ENCODE data around the gene AKR1B15. TPM values are rescaled to one million over a fixed set of nuclear protein-coding genes. Genes with fewer than 3 reads are reported as not detected.

The AKR1B15 gene
- polyA plus RNA-seq, 3 donors = not detected

DNA sequence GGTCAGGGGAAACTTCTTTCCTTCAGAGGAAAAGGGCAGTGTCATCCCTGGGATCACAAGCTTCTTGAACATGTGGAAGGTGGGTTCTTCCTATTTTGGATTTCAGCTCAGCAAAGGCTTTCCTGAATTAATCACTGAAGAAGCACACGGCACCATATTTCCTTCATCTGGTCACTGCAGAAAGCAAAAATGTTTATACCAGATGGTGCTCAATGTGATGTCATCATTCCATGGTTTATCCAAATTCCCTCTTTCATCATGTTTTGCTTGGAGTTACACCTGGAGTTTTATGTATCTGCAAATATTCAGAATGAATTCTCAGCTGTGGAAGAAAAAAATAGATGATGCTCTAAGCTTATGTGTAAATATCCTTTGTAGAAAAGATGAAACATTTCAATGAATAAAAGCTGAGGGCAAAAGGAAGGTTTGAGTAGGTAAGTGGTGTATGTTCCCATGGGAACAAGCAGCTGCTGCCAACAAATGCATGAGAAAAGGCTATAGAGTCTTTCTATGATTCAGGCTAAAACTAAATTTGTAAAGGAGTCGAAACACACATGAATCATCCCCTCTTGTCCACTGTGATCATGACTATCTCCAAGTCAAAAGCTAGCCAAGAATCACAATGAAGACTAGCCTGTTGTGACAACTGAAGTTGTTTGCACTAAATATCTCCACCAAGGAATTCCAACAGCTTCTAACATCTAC is 70.9 kb downstream of the AKR1B15 start:
- Histone ChIP-seq H3K27me3 (ENCODE audit: control insufficient read depth in 2 of 2, insufficient read depth in 2 of 2, low read length in 2 of 2) (no peaks in the 10 kb centered on the region), H3K9me3 (replicated peaks in 1 of 2; ENCODE audit: control insufficient read depth in 1 of 2, insufficient read depth in 1 of 2, low read length in 2 of 2) (no peaks in the 10 kb centered on the region), H4K20me1 (ENCODE audit: insufficient read depth, low read length) (no peaks in the 10 kb centered on the region), H2AFZ (ENCODE audit: insufficient read depth, low read depth, low read length, poor library complexity, severe bottlenecking) (no peak overlapping the region), H3K4me3 (replicated peaks in 1 of 3; ENCODE audit: low read depth in 2 of 3, low read length in 3 of 3) (no peak overlapping the region), H3K4me2 (replicated peaks; ENCODE audit: extremely low read depth, low read length, poor library complexity, severe bottlenecking) (no peak overlapping the region), H3K27ac (ENCODE audit: low read depth in 1 of 2, low read length in 2 of 2) (no peak overlapping the region), H3K36me3 (replicated peaks in 1 of 2; ENCODE audit: control insufficient read depth in 1 of 2, insufficient read depth in 2 of 2, low read length in 2 of 2) (no peaks in the 10 kb centered on the region), H3K4me1 (ENCODE audit: control insufficient read depth in 1 of 2, insufficient read depth in 2 of 2, low read length in 2 of 2) (peaks cover 12 to 19% of the 10 kb centered on the region in 2 donors), H3K9ac (ENCODE audit: insufficient read depth, low read length, poor library complexity, severe bottlenecking) (no peak overlapping the region), H3K79me2 (ENCODE audit: insufficient read depth, low read length) (no peaks in the 10 kb centered on the region)
- Mint-ChIP-seq H3K36me3 (peaks cover 0 to 6% of the 10 kb centered on the region in 2 donors), H3K27ac (no peak overlapping the region), H3K4me3 (no peak overlapping the region), H3K9me3 (peaks cover 0 to 8% (median 2%) of the 10 kb centered on the region in 7 donors), H3K4me1 (peaks cover 29% of the 10 kb centered on the region), H3K27me3 (ENCODE audit: low read depth in 3 of 3) (peaks cover 0 to 2% (median 2%) of the 10 kb centered on the region in 3 donors)
- TF ChIP-seq, protein P1, sequence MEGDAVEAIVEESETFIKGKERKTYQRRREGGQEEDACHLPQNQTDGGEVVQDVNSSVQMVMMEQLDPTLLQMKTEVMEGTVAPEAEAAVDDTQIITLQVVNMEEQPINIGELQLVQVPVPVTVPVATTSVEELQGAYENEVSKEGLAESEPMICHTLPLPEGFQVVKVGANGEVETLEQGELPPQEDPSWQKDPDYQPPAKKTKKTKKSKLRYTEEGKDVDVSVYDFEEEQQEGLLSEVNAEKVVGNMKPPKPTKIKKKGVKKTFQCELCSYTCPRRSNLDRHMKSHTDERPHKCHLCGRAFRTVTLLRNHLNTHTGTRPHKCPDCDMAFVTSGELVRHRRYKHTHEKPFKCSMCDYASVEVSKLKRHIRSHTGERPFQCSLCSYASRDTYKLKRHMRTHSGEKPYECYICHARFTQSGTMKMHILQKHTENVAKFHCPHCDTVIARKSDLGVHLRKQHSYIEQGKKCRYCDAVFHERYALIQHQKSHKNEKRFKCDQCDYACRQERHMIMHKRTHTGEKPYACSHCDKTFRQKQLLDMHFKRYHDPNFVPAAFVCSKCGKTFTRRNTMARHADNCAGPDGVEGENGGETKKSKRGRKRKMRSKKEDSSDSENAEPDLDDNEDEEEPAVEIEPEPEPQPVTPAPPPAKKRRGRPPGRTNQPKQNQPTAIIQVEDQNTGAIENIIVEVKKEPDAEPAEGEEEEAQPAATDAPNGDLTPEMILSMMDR (IDR thresholded peaks at IDR 0.05) = no peak
- DNase-seq = no peak
- intact Hi-C loops (cut with micrococcal nuclease) = no loop called here
- WGBS (ENCODE audit: insufficient coverage) = 62% methylated on average over 2 of the region's 2 CpGs

DNA sequence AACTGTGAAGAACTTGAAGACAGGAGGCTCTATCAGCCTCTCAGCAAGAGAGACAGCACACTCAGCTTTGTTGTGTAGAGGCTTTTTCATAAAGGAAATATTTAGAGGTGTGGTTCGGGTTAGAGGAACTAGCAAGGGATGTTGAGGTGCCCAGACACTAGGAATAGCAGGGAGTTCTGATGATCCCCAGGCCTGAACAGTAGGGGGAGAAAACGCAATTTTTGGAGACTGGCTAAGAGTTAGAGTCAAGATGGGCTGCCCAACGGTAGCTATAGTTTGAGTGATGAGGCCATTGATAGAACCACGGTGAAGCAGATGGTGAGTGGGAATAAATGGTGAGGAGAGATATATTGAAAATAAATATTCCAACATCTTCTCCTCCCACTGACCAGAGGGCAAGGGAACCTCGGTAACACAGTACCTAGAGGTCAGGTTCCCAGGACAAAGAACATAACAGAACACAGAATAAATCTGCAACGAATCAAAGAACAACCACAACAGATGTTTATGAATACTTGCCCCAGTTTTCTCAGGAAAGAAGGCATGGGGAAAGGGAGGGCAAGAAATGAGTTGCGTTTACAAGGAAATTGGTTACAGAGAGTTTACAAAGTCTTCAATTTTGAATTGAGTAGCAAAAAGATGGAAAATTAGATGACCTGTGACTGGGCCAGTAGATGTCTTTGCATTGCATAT is 73.5 kb downstream of the AKR1B15 start:
- no peak overlapping the region for H3K4me3 Mint-ChIP-seq

More for the DNA sequence above, 73.5 kb downstream of the AKR1B15 start:
- Histone ChIP-seq H2AFZ (ENCODE audit: insufficient read depth, low read depth, low read length, poor library complexity, severe bottlenecking) (no peak overlapping the region), H3K9me3 (replicated peaks in 1 of 2; ENCODE audit: control insufficient read depth in 1 of 2, insufficient read depth in 1 of 2, low read length in 2 of 2) (no peaks in the 10 kb centered on the region), H3K4me2 (replicated peaks; ENCODE audit: extremely low read depth, low read length, poor library complexity, severe bottlenecking) (no peak overlapping the region), H3K9ac (ENCODE audit: insufficient read depth, low read length, poor library complexity, severe bottlenecking) (no peak overlapping the region), H3K4me1 (ENCODE audit: control insufficient read depth in 1 of 2, insufficient read depth in 2 of 2, low read length in 2 of 2) (peaks cover 7 to 12% of the 10 kb centered on the region in 2 donors), H4K20me1 (ENCODE audit: insufficient read depth, low read length) (no peaks in the 10 kb centered on the region), H3K4me3 (replicated peaks in 1 of 3; ENCODE audit: low read depth in 2 of 3, low read length in 3 of 3) (no peak overlapping the region), H3K27ac (ENCODE audit: low read depth in 1 of 2, low read length in 2 of 2) (no peak overlapping the region), H3K79me2 (ENCODE audit: insufficient read depth, low read length) (no peaks in the 10 kb centered on the region), H3K36me3 (replicated peaks in 1 of 2; ENCODE audit: control insufficient read depth in 1 of 2, insufficient read depth in 2 of 2, low read length in 2 of 2) (no peaks in the 10 kb centered on the region), H3K27me3 (ENCODE audit: control insufficient read depth in 2 of 2, insufficient read depth in 2 of 2, low read length in 2 of 2) (peaks cover 2 to 6% of the 10 kb centered on the region in 2 donors)
- Mint-ChIP-seq H3K4me1 (peaks cover 14% of the 10 kb centered on the region), H3K9me3 (no peaks in the 10 kb centered on the region), H3K27ac (no peak overlapping the region), H3K27me3 (ENCODE audit: low read depth in 3 of 3) (peaks cover 0 to 7% (median 2%) of the 10 kb centered on the region in 3 donors), H3K36me3 (no peaks in the 10 kb centered on the region)
- 89% methylated on average over 2 of the region's 7 CpGs for WGBS (ENCODE audit: insufficient coverage)
- no peak for DNase-seq
- TF ChIP-seq, protein P1 (IDR thresholded peaks at IDR 0.05) = no peak
- intact Hi-C loops (cut with micrococcal nuclease) = no loop called here

Measured in CD14-positive monocyte (primary cell).